Body of pancreas (tissue), 4 donors: ENCODE data around the gene POU2AF1.
"Not testable (repeated sequence)": the region's sequence is repeated elsewhere in the genome, so short reads cannot be mapped to it uniquely, and the experiment has no call there.

Experiments
- CTCF ChIP-seq, 7 experiments: fragments of 450-650 bp in 4 of 7; fragments of 200-600 bp in 3 of 7; sonication (generic) in 3 of 7; IDR thresholded peaks; one replicate each; pipeline ENCODE4 v1.5.1; 2016 to 2019; ENCODE audit warnings: antibody characterized with exemption in 7 of 7
- POLR2A ChIP-seq, 3 donors: fragments of 450-650 bp; IDR thresholded peaks; one replicate each; pipeline ENCODE4 v1.6.1; 2016; ENCODE audit warnings: antibody characterized with exemption in 3 of 3, mild to moderate bottlenecking in 2 of 3

- not testable (repeated sequence) for TF ChIP-seq POLR2A, CTCF (IDR thresholded peaks at IDR 0.05)
Observed at GRCh38 chr11:111401957-111402356, 22.9 kb upstream of the POU2AF1 start.
